Measurements from ENCODE around the gene PRDM8. TPM values are rescaled to one million over a fixed set of nuclear protein-coding genes. Genes with fewer than 3 reads are reported as not detected.

Gene PRDM8
- total RNA-seq, 2 experiments from 2014 or later, result not detected

- TF ChIP-seq CTCF (conservative IDR thresholded peaks at IDR 0.05; ENCODE audit: low read length), result no peak
- no peak for TF ChIP-seq EZH2phosphoT487 (IDR thresholded peaks at IDR 0.05; ENCODE audit: borderline replicate concordance, low read depth, low read length)
- ChIA-PET POLR2A (interaction anchor here (0.5 to 0.7 kb wide), 2 partner anchors 14 to 1336 kb away, joined by 3 read pairs; no protein-coding TSS in a partner anchor), CTCF (ENCODE audit: unreplicated experiment) (no interaction called here)
- DNase-seq (ENCODE audit: low spot score), result no peak
- intact Hi-C loops (cut with micrococcal nuclease; ENCODE audit: unreplicated experiment), result no loop called here
- Histone ChIP-seq H3K4me3 (ENCODE audit: low read depth, low read length, poor library complexity, severe bottlenecking) (no peak overlapping the region), H3K4me2 (ENCODE audit: low read length) (no peak overlapping the region), H3K9me3 (ENCODE audit: low read length) (no peaks in the 10 kb centered on the region), H3K27ac (ENCODE audit: low read depth, low read length, poor library complexity, severe bottlenecking) (no peak overlapping the region), H3K4me1 (ENCODE audit: insufficient read depth, low read length, poor library complexity, severe bottlenecking) (no peaks in the 10 kb centered on the region), H3K79me2 (ENCODE audit: insufficient read depth, low read depth, low read length) (no peaks in the 10 kb centered on the region), H4K20me1 (ENCODE audit: insufficient read depth, low read length) (no peaks in the 10 kb centered on the region), H3K36me3 (ENCODE audit: insufficient read depth, low read length) (no peaks in the 10 kb centered on the region), H2AFZ (ENCODE audit: low read length) (no peak overlapping the region), H3K9me2 (ENCODE audit: insufficient read depth, low read length) (no peaks in the 10 kb centered on the region)
- no TSS peak for BruUV-seq (replicated peaks)
These were observed 913 bp upstream of the PRDM8 start for GRCh38 chr4:80196259-80196921.

GRCh38 chr4:80197601-80198440 is 518 bp downstream of the PRDM8 start:
- H3K9me3 ChIP-seq (ENCODE audit: low read length), result no peaks in the 10 kb centered on the region
- POLR2A ChIA-PET, result no interaction called here
- H3K36me3 ChIP-seq (ENCODE audit: insufficient read depth, low read length), result no peaks in the 10 kb centered on the region
- H3K9me2 ChIP-seq (ENCODE audit: insufficient read depth, low read length), result no peaks in the 10 kb centered on the region
- no peak for DNase-seq (ENCODE audit: low spot score)
- no peak overlapping the region for H3K4me3 ChIP-seq (ENCODE audit: low read depth, low read length, poor library complexity, severe bottlenecking)
- no TSS peak for BruUV-seq (replicated peaks)
- intact Hi-C loops (cut with micrococcal nuclease; ENCODE audit: unreplicated experiment), result no loop called here
- no peaks in the 10 kb centered on the region for H3K4me1 ChIP-seq (ENCODE audit: insufficient read depth, low read length, poor library complexity, severe bottlenecking)
- CTCF ChIA-PET (ENCODE audit: unreplicated experiment), result no interaction called here
- no peaks in the 10 kb centered on the region for H3K79me2 ChIP-seq (ENCODE audit: insufficient read depth, low read depth, low read length)
- no peak overlapping the region for H3K4me2 ChIP-seq (ENCODE audit: low read length)
- TF ChIP-seq CTCF (conservative IDR thresholded peaks at IDR 0.05; ENCODE audit: low read length), result no peak
- no peak for TF ChIP-seq EZH2phosphoT487 (IDR thresholded peaks at IDR 0.05; ENCODE audit: borderline replicate concordance, low read depth, low read length)
- H2AFZ ChIP-seq (ENCODE audit: low read length), result no peak overlapping the region
- H4K20me1 ChIP-seq (ENCODE audit: insufficient read depth, low read length), result no peaks in the 10 kb centered on the region
- H3K27ac ChIP-seq (ENCODE audit: low read depth, low read length, poor library complexity, severe bottlenecking), result no peak overlapping the region

- ChIA-PET CTCF (ENCODE audit: unreplicated experiment) (no interaction called here), POLR2A (no interaction called here)
- DNase-seq (ENCODE audit: low spot score), result no peak
- no peak for TF ChIP-seq EZH2phosphoT487 (IDR thresholded peaks at IDR 0.05; ENCODE audit: borderline replicate concordance, low read depth, low read length)
- TF ChIP-seq CTCF (conservative IDR thresholded peaks at IDR 0.05; ENCODE audit: low read length), result no peak
- H3K4me2 ChIP-seq (ENCODE audit: low read length), result no peak overlapping the region
- no peaks in the 10 kb centered on the region for H3K4me1 ChIP-seq (ENCODE audit: insufficient read depth, low read length, poor library complexity, severe bottlenecking)
- intact Hi-C loops (cut with micrococcal nuclease; ENCODE audit: unreplicated experiment), result no loop called here
- H3K36me3 ChIP-seq (ENCODE audit: insufficient read depth, low read length), result no peaks in the 10 kb centered on the region
- H4K20me1 ChIP-seq (ENCODE audit: insufficient read depth, low read length), result no peaks in the 10 kb centered on the region
- H3K79me2 ChIP-seq (ENCODE audit: insufficient read depth, low read depth, low read length), result no peaks in the 10 kb centered on the region
- no peak overlapping the region for H3K4me3 ChIP-seq (ENCODE audit: low read depth, low read length, poor library complexity, severe bottlenecking)
- H3K27ac ChIP-seq (ENCODE audit: low read depth, low read length, poor library complexity, severe bottlenecking), result no peak overlapping the region
- no peak overlapping the region for H2AFZ ChIP-seq (ENCODE audit: low read length)
- no TSS peak for BruUV-seq (replicated peaks)
- H3K9me2 ChIP-seq (ENCODE audit: insufficient read depth, low read length), result no peaks in the 10 kb centered on the region
- no peaks in the 10 kb centered on the region for H3K9me3 ChIP-seq (ENCODE audit: low read length)
These were observed 1.1 kb downstream of the PRDM8 start for GRCh38 chr4:80198441-80198837.
